Breast epithelium (tissue), 3 donors: ENCODE measurements around the gene THSD4.

ENCODE experiments used
- POLR2A ChIP-seq: fragments of 450-650 bp; IDR thresholded peaks from one replicate; pipeline ENCODE4 v1.6.1; 2016; ENCODE audit warnings: antibody characterized with exemption, mild to moderate bottlenecking, moderate library complexity
- TF ChIP-seq, protein P1 (sequence below), 3 donors: fragments of 450-650 bp; IDR thresholded peaks; one replicate each; pipeline ENCODE4 v1.5.1; 2016 to 2017; ENCODE audit warnings: antibody characterized with exemption in 3 of 3, mild to moderate bottlenecking in 3 of 3, moderate library complexity in 3 of 3

DNA sequence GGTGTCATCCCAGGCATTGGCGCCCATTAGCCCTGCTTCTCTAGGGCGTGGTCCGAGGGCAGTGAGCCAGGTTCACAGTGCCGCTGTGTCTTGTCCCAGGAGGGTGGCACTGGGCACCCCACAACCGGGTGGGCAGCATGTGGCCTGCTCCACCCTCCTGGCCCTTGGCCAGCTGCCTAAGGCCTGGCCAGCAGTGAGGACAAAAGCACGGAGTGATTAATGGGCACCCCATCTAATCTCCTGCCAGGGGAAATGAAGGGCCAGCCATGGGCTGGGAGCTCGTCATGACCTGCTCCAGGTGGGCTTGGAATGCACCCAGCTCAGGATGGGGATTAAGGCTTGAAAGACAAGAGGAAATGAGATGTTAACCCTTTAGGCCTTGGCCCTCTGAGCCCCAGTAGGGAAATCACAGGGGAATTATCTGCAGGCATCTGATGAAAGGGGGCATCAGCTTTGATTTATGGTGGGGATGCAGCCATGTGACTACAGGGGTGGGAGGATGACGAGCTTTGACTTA lies 5.2 kb downstream of the THSD4 start:
- TF ChIP-seq POLR2A = no peak
- TF ChIP-seq, protein P1, sequence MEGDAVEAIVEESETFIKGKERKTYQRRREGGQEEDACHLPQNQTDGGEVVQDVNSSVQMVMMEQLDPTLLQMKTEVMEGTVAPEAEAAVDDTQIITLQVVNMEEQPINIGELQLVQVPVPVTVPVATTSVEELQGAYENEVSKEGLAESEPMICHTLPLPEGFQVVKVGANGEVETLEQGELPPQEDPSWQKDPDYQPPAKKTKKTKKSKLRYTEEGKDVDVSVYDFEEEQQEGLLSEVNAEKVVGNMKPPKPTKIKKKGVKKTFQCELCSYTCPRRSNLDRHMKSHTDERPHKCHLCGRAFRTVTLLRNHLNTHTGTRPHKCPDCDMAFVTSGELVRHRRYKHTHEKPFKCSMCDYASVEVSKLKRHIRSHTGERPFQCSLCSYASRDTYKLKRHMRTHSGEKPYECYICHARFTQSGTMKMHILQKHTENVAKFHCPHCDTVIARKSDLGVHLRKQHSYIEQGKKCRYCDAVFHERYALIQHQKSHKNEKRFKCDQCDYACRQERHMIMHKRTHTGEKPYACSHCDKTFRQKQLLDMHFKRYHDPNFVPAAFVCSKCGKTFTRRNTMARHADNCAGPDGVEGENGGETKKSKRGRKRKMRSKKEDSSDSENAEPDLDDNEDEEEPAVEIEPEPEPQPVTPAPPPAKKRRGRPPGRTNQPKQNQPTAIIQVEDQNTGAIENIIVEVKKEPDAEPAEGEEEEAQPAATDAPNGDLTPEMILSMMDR (IDR thresholded peaks at IDR 0.05) = no peak
